Progenitor cell of endocrine pancreas (in vitro differentiated cells): Measurements from ENCODE around the gene FOXRED2. TPM values are rescaled to one million over a fixed set of nuclear protein-coding genes. Genes with fewer than 3 reads are reported as not detected.

ENCODE experiments used
- DNase-seq: peaks from one replicate; pipeline ENCODE4 v3.0.0; 2021; ENCODE audit warnings: low spot score; ENCODE audit not compliant: unreplicated experiment
- H3K27ac Mint-ChIP-seq: 2 replicates; pipeline ENCODE4 v1.8.0; 2021; ENCODE audit warnings: mild to moderate bottlenecking, moderate library complexity, mixed read lengths
- H3K27me3 Mint-ChIP-seq: 2 replicates; pipeline ENCODE4 v1.8.0; 2021; ENCODE audit warnings: mixed read lengths
- H3K36me3 Mint-ChIP-seq: 2 replicates; pipeline ENCODE4 v1.8.0; 2022; ENCODE audit warnings: mixed read lengths; ENCODE audit not compliant: insufficient read depth
- H3K4me1 Mint-ChIP-seq: 2 replicates; pipeline ENCODE4 v1.8.0; 2021; ENCODE audit warnings: low read depth, mixed read lengths
- H3K4me3 Mint-ChIP-seq: 2 replicates; pipeline ENCODE4 v1.8.0; 2021; ENCODE audit warnings: low read depth, mild to moderate bottlenecking, moderate library complexity, mixed read lengths
- H3K9me3 Mint-ChIP-seq: 2 replicates; pipeline ENCODE4 v1.8.0; 2021; ENCODE audit warnings: low read depth, mixed read lengths
- total RNA-seq: library from RNA; stranded (reverse); gene quantifications from 2 replicates; pipeline ENCODE4 v1.2.1, GENCODE V29; 2021
- TF ChIP-seq, protein P1 (sequence below): fragments of 200-600 bp; sonication (generic); IDR thresholded peaks from one replicate; pipeline ENCODE4 v1.5.0; 2021; ENCODE audit warnings: antibody characterized with exemption, mild to moderate bottlenecking; ENCODE audit not compliant: unreplicated experiment

Gene FOXRED2
- total RNA-seq, 1 donor from 2014 or later: 23.5 TPM

DNA sequence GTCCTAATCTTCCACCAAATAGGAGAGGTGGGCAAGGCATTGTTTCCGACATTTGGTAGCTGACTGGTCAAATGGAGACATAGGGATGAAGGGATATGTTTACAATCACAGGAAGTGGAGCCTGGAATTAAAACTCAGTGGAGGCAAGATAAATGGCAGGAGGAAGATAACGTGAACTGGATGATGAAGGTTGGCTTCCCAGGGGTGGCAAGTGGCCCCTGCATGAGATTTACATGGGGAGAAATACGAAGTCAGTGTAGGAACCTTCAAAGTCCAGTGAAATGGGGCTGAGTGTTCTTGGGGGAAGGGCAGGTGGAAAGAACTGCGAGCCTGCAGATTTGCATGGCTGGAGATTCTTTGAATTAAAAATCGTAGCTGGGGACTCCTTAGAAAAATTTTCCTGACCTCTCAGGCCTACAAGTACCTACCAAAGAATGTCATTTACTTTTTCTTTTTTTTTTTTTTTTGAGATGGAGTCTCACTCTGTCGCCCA, 724 bp upstream of the FOXRED2 start:
- no peak overlapping the region for H3K27ac Mint-ChIP-seq
- peaks cover 5% of the 10 kb centered on the region for H3K4me1 Mint-ChIP-seq
- no peak for DNase-seq
- no peaks in the 10 kb centered on the region for H3K27me3 Mint-ChIP-seq
- peak overlapping the region; percentile 58 for H3K4me3 Mint-ChIP-seq
- TF ChIP-seq, protein P1, sequence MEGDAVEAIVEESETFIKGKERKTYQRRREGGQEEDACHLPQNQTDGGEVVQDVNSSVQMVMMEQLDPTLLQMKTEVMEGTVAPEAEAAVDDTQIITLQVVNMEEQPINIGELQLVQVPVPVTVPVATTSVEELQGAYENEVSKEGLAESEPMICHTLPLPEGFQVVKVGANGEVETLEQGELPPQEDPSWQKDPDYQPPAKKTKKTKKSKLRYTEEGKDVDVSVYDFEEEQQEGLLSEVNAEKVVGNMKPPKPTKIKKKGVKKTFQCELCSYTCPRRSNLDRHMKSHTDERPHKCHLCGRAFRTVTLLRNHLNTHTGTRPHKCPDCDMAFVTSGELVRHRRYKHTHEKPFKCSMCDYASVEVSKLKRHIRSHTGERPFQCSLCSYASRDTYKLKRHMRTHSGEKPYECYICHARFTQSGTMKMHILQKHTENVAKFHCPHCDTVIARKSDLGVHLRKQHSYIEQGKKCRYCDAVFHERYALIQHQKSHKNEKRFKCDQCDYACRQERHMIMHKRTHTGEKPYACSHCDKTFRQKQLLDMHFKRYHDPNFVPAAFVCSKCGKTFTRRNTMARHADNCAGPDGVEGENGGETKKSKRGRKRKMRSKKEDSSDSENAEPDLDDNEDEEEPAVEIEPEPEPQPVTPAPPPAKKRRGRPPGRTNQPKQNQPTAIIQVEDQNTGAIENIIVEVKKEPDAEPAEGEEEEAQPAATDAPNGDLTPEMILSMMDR: no peak
- peaks cover 3% of the 10 kb centered on the region for H3K9me3 Mint-ChIP-seq
- peaks cover 16% of the 10 kb centered on the region for H3K36me3 Mint-ChIP-seq

DNA sequence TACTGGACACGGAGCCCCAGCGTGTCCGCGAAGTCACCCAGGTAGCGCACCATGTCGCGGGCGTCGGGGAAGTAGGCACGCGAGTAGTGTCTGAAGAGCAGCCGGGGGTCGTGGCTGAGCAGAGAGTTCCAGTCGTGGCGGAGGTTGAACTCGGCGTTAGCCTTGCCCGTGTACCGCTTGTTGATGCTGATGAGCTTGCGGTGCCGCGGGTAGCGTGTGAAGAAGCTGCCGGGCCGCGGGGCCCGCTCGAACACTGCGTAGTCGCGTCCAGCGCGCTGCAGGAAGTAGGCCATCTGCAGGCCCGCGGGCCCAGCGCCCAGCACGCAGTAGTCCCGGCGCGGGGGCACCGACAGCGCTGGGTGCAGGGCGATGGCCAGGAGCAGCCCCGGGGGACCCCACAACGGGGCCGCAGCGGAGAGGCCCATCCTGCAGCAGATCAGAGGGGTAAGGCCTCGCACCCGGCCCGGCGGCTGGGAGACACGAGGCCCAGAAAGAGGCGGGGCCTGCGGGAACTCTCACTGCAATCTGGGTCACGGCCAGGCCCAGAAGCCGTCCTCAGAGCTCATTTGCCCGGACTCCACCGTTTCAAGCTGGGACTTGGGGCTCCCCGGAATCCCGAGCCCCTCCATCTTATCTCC, 723 bp downstream of the FOXRED2 start:
- Mint-ChIP-seq H3K9me3 (peaks cover 3% of the 10 kb centered on the region), H3K27ac (no peak overlapping the region), H3K36me3 (peaks cover 8% of the 10 kb centered on the region), H3K4me3 (peak overlapping the region; percentile 51), H3K4me1 (peaks cover 5% of the 10 kb centered on the region), H3K27me3 (no peaks in the 10 kb centered on the region)
- no peak for DNase-seq
- TF ChIP-seq, protein P1: no peak

DNA sequence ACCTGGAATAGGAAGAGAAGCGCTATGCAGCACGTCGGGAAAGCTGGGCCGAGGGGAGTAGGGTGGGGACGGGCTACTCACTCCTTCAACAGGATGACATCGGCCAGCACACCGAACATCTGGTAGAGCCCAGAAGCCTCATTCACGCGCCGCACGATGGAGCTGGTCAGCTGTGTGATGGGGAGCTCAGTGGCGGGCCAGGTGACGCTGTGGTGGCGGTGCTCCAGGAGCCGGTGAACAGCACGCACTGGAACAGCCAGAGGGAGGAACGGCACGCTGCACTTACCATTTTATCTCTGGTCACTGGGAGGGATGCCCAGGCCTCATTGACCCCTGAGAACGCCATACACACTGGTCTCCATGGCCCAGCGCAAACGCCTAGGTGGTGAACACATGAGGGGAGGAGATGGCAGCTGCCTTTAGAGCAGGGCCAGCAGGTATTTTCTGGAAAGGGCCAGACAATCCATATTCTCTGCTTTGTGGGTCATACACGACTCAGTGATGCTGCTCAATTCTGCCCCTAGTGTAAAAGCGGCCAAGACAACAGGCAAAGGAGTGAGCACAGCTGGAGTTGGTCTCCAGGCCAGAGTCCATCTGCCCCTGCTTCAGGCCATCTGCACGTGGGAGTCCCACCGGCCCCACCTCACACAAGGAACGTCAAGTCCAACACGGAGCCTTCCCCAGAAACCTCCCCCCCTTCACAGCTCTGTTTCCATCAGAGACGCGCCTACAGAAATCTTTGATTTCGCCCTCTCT, 8.8 kb downstream of the FOXRED2 start:
- H3K27me3 Mint-ChIP-seq: no peaks in the 10 kb centered on the region
- H3K27ac Mint-ChIP-seq: no peak overlapping the region
- no peak overlapping the region for H3K4me3 Mint-ChIP-seq
- H3K36me3 Mint-ChIP-seq: peaks cover 2% of the 10 kb centered on the region
- TF ChIP-seq, protein P1: no peak
- no peaks in the 10 kb centered on the region for H3K9me3 Mint-ChIP-seq
- DNase-seq: no peak
- no peaks in the 10 kb centered on the region for H3K4me1 Mint-ChIP-seq

DNA sequence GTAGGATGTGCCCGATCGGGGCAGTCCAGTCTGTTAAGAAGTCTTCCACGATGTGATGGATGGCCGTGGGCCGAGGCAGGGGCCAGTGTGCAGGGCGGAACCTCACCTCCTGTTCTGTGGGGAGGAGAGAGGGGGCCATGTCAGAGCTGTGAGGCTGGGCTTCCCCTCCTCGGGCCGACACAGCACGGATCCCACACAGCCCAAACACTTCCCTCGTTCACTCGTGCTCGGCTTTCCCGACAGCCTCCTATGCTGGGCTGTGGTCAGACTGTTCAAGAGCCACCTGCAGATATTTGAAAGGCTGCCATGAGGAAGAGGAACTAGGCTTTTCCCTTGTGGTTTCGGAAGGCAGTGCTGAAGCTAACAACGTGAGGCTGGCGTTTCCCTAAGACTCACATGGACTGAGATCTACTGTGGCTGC, 13.1 kb downstream of the FOXRED2 start:
- H3K4me3 Mint-ChIP-seq: no peak overlapping the region
- no peak overlapping the region for H3K27ac Mint-ChIP-seq
- H3K4me1 Mint-ChIP-seq: no peaks in the 10 kb centered on the region
- no peaks in the 10 kb centered on the region for H3K27me3 Mint-ChIP-seq
- no peak for DNase-seq
- peaks cover 5% of the 10 kb centered on the region for H3K36me3 Mint-ChIP-seq
- TF ChIP-seq, protein P1: no peak
- no peaks in the 10 kb centered on the region for H3K9me3 Mint-ChIP-seq

DNA sequence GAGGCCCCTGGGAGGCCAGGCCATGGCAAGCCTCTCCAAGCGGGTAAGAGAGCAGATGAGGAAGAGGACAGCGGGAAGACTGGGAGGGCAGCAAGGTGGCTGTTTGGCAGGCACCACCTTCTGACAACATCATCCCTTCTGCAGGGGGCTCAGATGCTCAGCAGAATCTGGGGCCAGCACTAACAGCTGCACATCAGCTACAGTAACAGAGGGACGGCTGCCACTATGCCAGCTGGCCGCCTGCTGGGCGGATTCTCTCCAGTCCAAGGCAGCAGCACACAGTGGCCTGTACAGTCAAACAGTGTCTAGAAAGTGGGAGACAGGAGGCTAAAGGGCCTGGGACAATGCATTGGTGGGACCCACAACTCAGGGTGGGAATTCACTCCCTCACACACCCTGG, 14.7 kb downstream of the FOXRED2 start:
- H3K36me3 Mint-ChIP-seq: peaks cover 7% of the 10 kb centered on the region
- H3K4me1 Mint-ChIP-seq: no peaks in the 10 kb centered on the region
- H3K9me3 Mint-ChIP-seq: no peaks in the 10 kb centered on the region
- no peak for DNase-seq
- TF ChIP-seq, protein P1: no peak
- H3K27ac Mint-ChIP-seq: no peak overlapping the region
- H3K27me3 Mint-ChIP-seq: no peaks in the 10 kb centered on the region
- H3K4me3 Mint-ChIP-seq: no peak overlapping the region
